ENCODE data around the gene CERCAM. TPM values are rescaled to one million over a fixed set of nuclear protein-coding genes. Genes with fewer than 3 reads are reported as not detected.

The CERCAM gene
- polyA plus RNA-seq, 1 donor from 2014 or later: 1.1 TPM

DNA sequence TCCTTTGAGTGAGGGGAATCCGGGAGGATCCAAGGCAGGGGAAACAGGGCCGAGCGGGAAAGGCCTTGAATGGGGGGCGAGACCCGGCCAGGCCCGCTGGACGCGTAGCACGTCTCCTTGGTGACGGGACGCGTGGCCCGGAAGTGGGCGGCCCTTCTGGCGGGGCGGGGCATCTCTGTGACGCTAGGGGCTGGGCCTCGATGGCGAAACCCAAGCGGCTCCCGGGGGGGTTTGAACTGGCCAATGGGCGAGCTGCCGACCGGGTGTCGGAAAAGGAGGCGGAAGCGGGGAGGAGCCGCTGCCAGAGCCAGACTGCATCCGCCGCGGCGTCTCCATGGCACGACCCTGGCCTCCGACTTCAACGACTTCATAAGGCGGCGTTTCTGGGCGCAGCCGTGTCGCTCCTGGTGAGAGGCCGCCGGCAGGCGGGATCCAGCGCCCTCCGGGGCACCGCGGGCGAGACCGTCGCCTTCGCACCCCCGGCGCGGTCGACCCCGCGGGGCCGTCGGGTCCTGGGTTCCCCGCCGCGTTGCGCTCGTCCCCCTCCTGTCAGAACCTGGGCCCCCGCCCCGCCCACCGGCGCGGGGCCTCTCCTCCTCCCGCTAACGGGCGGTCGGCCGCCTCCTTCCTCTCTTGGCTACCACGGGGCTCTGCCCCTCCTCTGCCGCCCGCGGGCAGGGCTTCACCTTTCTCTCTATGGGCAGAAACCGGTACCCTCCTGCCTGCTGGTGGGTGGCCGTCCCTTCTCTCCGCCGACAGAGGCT, 35.4 kb downstream of the CERCAM start, which contains the start of gene ODF2:
ODF2 (plus strand) TSS at position 158 of the 764 bp plus-strand sequence; CDS start at position 244, 86 bp downstream.
- peak within 1 kb of the TSS; percentile 65 for H2AFZ ChIP-seq (ENCODE audit: low read depth, low read length)
- TF ChIP-seq, protein P1, sequence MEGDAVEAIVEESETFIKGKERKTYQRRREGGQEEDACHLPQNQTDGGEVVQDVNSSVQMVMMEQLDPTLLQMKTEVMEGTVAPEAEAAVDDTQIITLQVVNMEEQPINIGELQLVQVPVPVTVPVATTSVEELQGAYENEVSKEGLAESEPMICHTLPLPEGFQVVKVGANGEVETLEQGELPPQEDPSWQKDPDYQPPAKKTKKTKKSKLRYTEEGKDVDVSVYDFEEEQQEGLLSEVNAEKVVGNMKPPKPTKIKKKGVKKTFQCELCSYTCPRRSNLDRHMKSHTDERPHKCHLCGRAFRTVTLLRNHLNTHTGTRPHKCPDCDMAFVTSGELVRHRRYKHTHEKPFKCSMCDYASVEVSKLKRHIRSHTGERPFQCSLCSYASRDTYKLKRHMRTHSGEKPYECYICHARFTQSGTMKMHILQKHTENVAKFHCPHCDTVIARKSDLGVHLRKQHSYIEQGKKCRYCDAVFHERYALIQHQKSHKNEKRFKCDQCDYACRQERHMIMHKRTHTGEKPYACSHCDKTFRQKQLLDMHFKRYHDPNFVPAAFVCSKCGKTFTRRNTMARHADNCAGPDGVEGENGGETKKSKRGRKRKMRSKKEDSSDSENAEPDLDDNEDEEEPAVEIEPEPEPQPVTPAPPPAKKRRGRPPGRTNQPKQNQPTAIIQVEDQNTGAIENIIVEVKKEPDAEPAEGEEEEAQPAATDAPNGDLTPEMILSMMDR (IDR thresholded peaks at IDR 0.05; ENCODE audit: poor library complexity, severe bottlenecking): no peak
- TF ChIP-seq, protein P2, sequence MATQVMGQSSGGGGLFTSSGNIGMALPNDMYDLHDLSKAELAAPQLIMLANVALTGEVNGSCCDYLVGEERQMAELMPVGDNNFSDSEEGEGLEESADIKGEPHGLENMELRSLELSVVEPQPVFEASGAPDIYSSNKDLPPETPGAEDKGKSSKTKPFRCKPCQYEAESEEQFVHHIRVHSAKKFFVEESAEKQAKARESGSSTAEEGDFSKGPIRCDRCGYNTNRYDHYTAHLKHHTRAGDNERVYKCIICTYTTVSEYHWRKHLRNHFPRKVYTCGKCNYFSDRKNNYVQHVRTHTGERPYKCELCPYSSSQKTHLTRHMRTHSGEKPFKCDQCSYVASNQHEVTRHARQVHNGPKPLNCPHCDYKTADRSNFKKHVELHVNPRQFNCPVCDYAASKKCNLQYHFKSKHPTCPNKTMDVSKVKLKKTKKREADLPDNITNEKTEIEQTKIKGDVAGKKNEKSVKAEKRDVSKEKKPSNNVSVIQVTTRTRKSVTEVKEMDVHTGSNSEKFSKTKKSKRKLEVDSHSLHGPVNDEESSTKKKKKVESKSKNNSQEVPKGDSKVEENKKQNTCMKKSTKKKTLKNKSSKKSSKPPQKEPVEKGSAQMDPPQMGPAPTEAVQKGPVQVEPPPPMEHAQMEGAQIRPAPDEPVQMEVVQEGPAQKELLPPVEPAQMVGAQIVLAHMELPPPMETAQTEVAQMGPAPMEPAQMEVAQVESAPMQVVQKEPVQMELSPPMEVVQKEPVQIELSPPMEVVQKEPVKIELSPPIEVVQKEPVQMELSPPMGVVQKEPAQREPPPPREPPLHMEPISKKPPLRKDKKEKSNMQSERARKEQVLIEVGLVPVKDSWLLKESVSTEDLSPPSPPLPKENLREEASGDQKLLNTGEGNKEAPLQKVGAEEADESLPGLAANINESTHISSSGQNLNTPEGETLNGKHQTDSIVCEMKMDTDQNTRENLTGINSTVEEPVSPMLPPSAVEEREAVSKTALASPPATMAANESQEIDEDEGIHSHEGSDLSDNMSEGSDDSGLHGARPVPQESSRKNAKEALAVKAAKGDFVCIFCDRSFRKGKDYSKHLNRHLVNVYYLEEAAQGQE (IDR thresholded peaks at IDR 0.05; ENCODE audit: borderline replicate concordance): no peak
- TF ChIP-seq TAF1 (IDR thresholded peaks at IDR 0.05; ENCODE audit: low read depth) (peak; percentile 56), EP300 (conservative IDR thresholded peaks at IDR 0.05; ENCODE audit: poor library complexity, severe bottlenecking) (no peak), MXI1 (conservative IDR thresholded peaks at IDR 0.05; ENCODE audit: poor library complexity, severe bottlenecking) (peak; percentile 80), SMC3 (conservative IDR thresholded peaks at IDR 0.05; ENCODE audit: poor library complexity) (peak; percentile 18), RAD21 (conservative IDR thresholded peaks at IDR 0.05) (no peak), EZH2 (IDR thresholded peaks at IDR 0.05; ENCODE audit: borderline replicate concordance, insufficient read depth, low read length, poor library complexity, severe bottlenecking) (no peak), POLR2AphosphoS5 (IDR thresholded peaks at IDR 0.05) (peak; percentile 77)
- H3K4me3 ChIP-seq (ENCODE audit: low read length): peak within 1 kb of the TSS; percentile 94
- no peaks in the 10 kb centered on the region for H3F3A ChIP-seq (ENCODE audit: insufficient read depth, low read length, poor library complexity, severe bottlenecking)
- no peaks in the 10 kb centered on the region for H3K79me2 ChIP-seq (replicated peaks; ENCODE audit: insufficient read depth, low read length)
- H3K4me2 ChIP-seq (ENCODE audit: low read length): peak within 1 kb of the TSS; percentile 44
- no peaks in the 10 kb centered on the region for H3K9me3 ChIP-seq (ENCODE audit: low read length)
- no peaks in the 10 kb centered on the region for H3K27me3 ChIP-seq (ENCODE audit: insufficient read depth, low read depth, low read length)
- no peaks in the 10 kb centered on the region for H3K9me2 ChIP-seq (ENCODE audit: insufficient read depth, low read length)
- no peaks in the 10 kb centered on the region for H4K20me1 ChIP-seq (ENCODE audit: insufficient read depth)
- H3K27ac ChIP-seq (ENCODE audit: low read length): peak within 1 kb of the TSS; percentile 57
- H3K9ac ChIP-seq (ENCODE audit: low read length): peak within 1 kb of the TSS; percentile 70
- no peaks in the 10 kb centered on the region for H3K36me3 ChIP-seq (ENCODE audit: insufficient read depth, low read length)

DNA sequence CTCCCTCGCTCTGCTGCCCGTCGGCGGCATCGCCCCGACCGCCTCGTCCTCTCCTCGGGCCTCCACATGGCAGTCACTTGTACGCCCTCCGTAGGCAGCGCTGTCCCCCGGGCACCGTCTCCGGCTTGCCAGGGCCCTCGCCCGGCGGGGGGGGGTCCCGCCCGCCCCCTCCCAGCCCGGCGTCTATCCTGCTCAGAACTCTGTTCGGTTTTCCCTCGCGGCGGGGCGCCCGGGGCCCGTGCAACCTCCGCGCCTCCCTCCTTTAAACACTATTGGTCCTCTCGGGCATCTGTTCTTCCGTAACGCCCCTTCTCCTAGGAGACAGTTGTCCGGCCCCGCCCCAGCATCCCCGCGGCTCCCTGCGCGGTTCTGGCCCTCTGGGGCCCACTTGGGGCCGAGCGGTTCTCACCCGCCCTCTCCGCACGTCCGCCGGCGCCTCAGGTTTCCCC, 36.0 kb downstream of the CERCAM start:
- Histone ChIP-seq H3K9me3 (ENCODE audit: low read length) (no peaks in the 10 kb centered on the region), H3K4me2 (ENCODE audit: low read length) (peak overlapping the region; percentile 44), H3F3A (ENCODE audit: insufficient read depth, low read length, poor library complexity, severe bottlenecking) (no peaks in the 10 kb centered on the region), H3K4me3 (ENCODE audit: low read length) (peak overlapping the region; percentile 94), H3K9me2 (ENCODE audit: insufficient read depth, low read length) (no peaks in the 10 kb centered on the region), H3K79me2 (replicated peaks; ENCODE audit: insufficient read depth, low read length) (no peaks in the 10 kb centered on the region), H2AFZ (ENCODE audit: low read depth, low read length) (peak overlapping the region; percentile 65), H3K27me3 (ENCODE audit: insufficient read depth, low read depth, low read length) (no peaks in the 10 kb centered on the region), H4K20me1 (ENCODE audit: insufficient read depth) (no peaks in the 10 kb centered on the region), H3K36me3 (ENCODE audit: insufficient read depth, low read length) (no peaks in the 10 kb centered on the region), H3K9ac (ENCODE audit: low read length) (peak overlapping the region; percentile 70), H3K27ac (ENCODE audit: low read length) (peak overlapping the region; percentile 47)
- TF ChIP-seq MXI1 (conservative IDR thresholded peaks at IDR 0.05; ENCODE audit: poor library complexity, severe bottlenecking): peak; percentile 60
- no peak for TF ChIP-seq POLR2AphosphoS5 (IDR thresholded peaks at IDR 0.05)
- TF ChIP-seq EP300 (conservative IDR thresholded peaks at IDR 0.05; ENCODE audit: poor library complexity, severe bottlenecking): no peak
- TF ChIP-seq EZH2 (IDR thresholded peaks at IDR 0.05; ENCODE audit: borderline replicate concordance, insufficient read depth, low read length, poor library complexity, severe bottlenecking): no peak
- TF ChIP-seq TAF1 (IDR thresholded peaks at IDR 0.05; ENCODE audit: low read depth): no peak
- TF ChIP-seq, protein P1 (IDR thresholded peaks at IDR 0.05; ENCODE audit: poor library complexity, severe bottlenecking): no peak
- no peak for TF ChIP-seq SMC3 (conservative IDR thresholded peaks at IDR 0.05; ENCODE audit: poor library complexity)
